CD14-positive monocyte (primary cell): ENCODE data around the gene MGAM2. TPM values are rescaled to one million over a fixed set of nuclear protein-coding genes. Genes with fewer than 3 reads are reported as not detected.

Experiments
- DNase-seq, 3 donors: peaks; one replicate each; pipeline ENCODE4 v3.0.0-alpha.2; 2011 to 2022
- H2AFZ ChIP-seq: 2 replicates; pipeline ENCODE4 v1.6.0; 2012; ENCODE audit warnings: mild to moderate bottlenecking, low read depth, low read length, inconsistent platforms; ENCODE audit not compliant: insufficient read depth, poor library complexity, severe bottlenecking
- H3K27ac ChIP-seq, 2 donors: 1 replicate in 1 of 2; 2 replicates in 1 of 2; pipeline ENCODE4 v1.5.1; 2012 to 2013; ENCODE audit warnings: low read length in 2 of 2, control low read depth in 1 of 2, inconsistent platforms in 1 of 2, low read depth in 1 of 2, mild to moderate bottlenecking in 1 of 2
- H3K27me3 ChIP-seq, 2 donors: one replicate each; pipeline versions ENCODE4 v1.6.0 to v1.6.1; 2011 to 2013; ENCODE audit warnings: low read length in 2 of 2; ENCODE audit not compliant: control insufficient read depth in 2 of 2, insufficient read depth in 2 of 2
- H3K36me3 ChIP-seq, 2 donors: replicated peaks in 1 of 2; 1 replicate in 1 of 2; 2 replicates in 1 of 2; pipeline versions ENCODE4 v1.5.1 to v1.6.1; 2012 to 2013; ENCODE audit warnings: low read length in 2 of 2, control low read depth in 1 of 2, inconsistent platforms in 1 of 2, mild to moderate bottlenecking in 1 of 2; ENCODE audit not compliant: insufficient read depth in 2 of 2, control insufficient read depth in 1 of 2
- H3K4me1 ChIP-seq, 2 donors: 1 replicate in 1 of 2; 2 replicates in 1 of 2; pipeline versions ENCODE4 v1.5.1 to v1.6.1; 2012 to 2013; ENCODE audit warnings: low read length in 2 of 2, control low read depth in 1 of 2, inconsistent platforms in 1 of 2, mild to moderate bottlenecking in 1 of 2, moderate library complexity in 1 of 2; ENCODE audit not compliant: insufficient read depth in 2 of 2, control insufficient read depth in 1 of 2
- H3K4me2 ChIP-seq: replicated peaks from 2 replicates; pipeline ENCODE3; 2012; ENCODE audit warnings: low read length, moderate library complexity, mild to moderate bottlenecking; ENCODE audit not compliant: poor library complexity, severe bottlenecking; ENCODE audit errors: extremely low read depth
- H3K4me3 ChIP-seq, 3 experiments: fragments of 200-600 bp in 1 of 3; sonication (generic) in 1 of 3; replicated peaks in 1 of 3; 1 replicate in 2 of 3; 2 replicates in 1 of 3; pipeline ENCODE4 v1.5.1; 2011 to 2013; ENCODE audit warnings: low read length in 3 of 3, mild to moderate bottlenecking in 3 of 3, control low read depth in 2 of 3, low read depth in 2 of 3, inconsistent platforms in 1 of 3, moderate library complexity in 1 of 3
- H3K79me2 ChIP-seq: 2 replicates; pipeline ENCODE4 v1.6.0; 2012; ENCODE audit warnings: mild to moderate bottlenecking, control low read depth, inconsistent platforms, low read length, moderate library complexity; ENCODE audit not compliant: insufficient read depth
- H3K9ac ChIP-seq: 2 replicates; pipeline ENCODE4 v1.6.0; 2017; ENCODE audit warnings: low read length, mild to moderate bottlenecking; ENCODE audit not compliant: insufficient read depth, poor library complexity, severe bottlenecking
- H3K9me3 ChIP-seq, 2 donors: replicated peaks in 1 of 2; 1 replicate in 1 of 2; 2 replicates in 1 of 2; pipeline versions ENCODE4 v1.5.1 to v1.6.1; 2012 to 2013; ENCODE audit warnings: low read length in 2 of 2, control low read depth in 1 of 2; ENCODE audit not compliant: control insufficient read depth in 1 of 2, insufficient read depth in 1 of 2
- H4K20me1 ChIP-seq: 2 replicates; pipeline ENCODE4 v1.6.0; 2012; ENCODE audit warnings: mild to moderate bottlenecking, low read length, control low read depth, moderate library complexity; ENCODE audit not compliant: insufficient read depth
- H3K27ac Mint-ChIP-seq, 7 donors: one replicate each; pipeline ENCODE4 v1.8.0; 2020; ENCODE audit warnings: mild to moderate bottlenecking in 7 of 7, mixed read lengths in 7 of 7, moderate library complexity in 6 of 7, inconsistent platforms in 2 of 7
- H3K27me3 Mint-ChIP-seq, 3 donors: one replicate each; pipeline ENCODE4 v1.8.0; 2021 to 2022; ENCODE audit warnings: low read depth in 3 of 3, mild to moderate bottlenecking in 3 of 3, mixed read lengths in 3 of 3, moderate library complexity in 3 of 3, inconsistent platforms in 1 of 3
- H3K36me3 Mint-ChIP-seq, 2 donors: one replicate each; pipeline ENCODE4 v1.8.0; 2020; ENCODE audit warnings: mixed read lengths in 2 of 2, inconsistent platforms in 1 of 2, mild to moderate bottlenecking in 1 of 2
- H3K4me1 Mint-ChIP-seq: one replicate; pipeline ENCODE4 v1.8.0; 2020; ENCODE audit warnings: mild to moderate bottlenecking, mixed read lengths
- H3K4me3 Mint-ChIP-seq, 2 donors: one replicate each; pipeline ENCODE4 v1.8.0; 2020; ENCODE audit warnings: mild to moderate bottlenecking in 2 of 2, mixed read lengths in 2 of 2, moderate library complexity in 1 of 2
- H3K9me3 Mint-ChIP-seq, 7 donors: one replicate each; pipeline ENCODE4 v1.8.0; 2020 to 2022; ENCODE audit warnings: mixed read lengths in 7 of 7, mild to moderate bottlenecking in 6 of 7, moderate library complexity in 6 of 7, inconsistent platforms in 2 of 7
- CTCF ChIP-seq: fragments of 200-600 bp; IDR thresholded peaks from one replicate; pipeline ENCODE4 v1.8.0; 2022; ENCODE audit warnings: antibody characterized with exemption, mild to moderate bottlenecking
- WGBS: methylation state at CpG from one replicate; pipeline ENCODE4 v1.1.5; 2013; ENCODE audit warnings: missing lambda C conversion rate; ENCODE audit not compliant: insufficient coverage; 5-methylcytosine and 5-hydroxymethylcytosine counted together
- intact Hi-C, 2 donors: fragments of 100-400 bp; cut with micrococcal nuclease; formaldehyde crosslinking; loops; one replicate each; pipeline versions ENCODE4 v1.15.0 to v1.15.1; 2023
- polyA plus RNA-seq, 3 donors: library from polyadenylated mRNA; depleted of rRNA in 1 of 3; unstranded in 2 of 3; stranded (reverse) in 1 of 3; fragments of 300-500 nt in 2 of 3; fragments of >200 nt in 1 of 3; fragmentation: Illumina TruSeq in 2 of 3; gene quantifications; 1 replicate in 2 of 3; 2 replicates in 1 of 3; pipeline ENCODE4 v1.2.3, GENCODE V29; 2012 to 2021

MGAM2 gene
- polyA plus RNA-seq, 3 donors: 0.08 TPM; not detected in 2

- TF ChIP-seq CTCF: no peak
- no peak overlapping the region for H3K9ac ChIP-seq
- WGBS: no CpG with 5 or more reads among the region's 4 CpGs
- H3K27ac ChIP-seq: no peak overlapping the region
- H3K27ac Mint-ChIP-seq: peak overlapping the region in 2 of 7 donors; percentile 57 to 64
- no peaks in the 10 kb centered on the region for H3K79me2 ChIP-seq
- DNase-seq: no peak
- H3K36me3 ChIP-seq: no peaks in the 10 kb centered on the region
- peaks cover 11% of the 10 kb centered on the region for H3K4me1 Mint-ChIP-seq
- H2AFZ ChIP-seq: no peak overlapping the region
- peaks cover 0 to 9% (median 7%) of the 10 kb centered on the region in 7 donors for H3K9me3 Mint-ChIP-seq
- H3K4me1 ChIP-seq: peaks cover 5 to 7% of the 10 kb centered on the region in 2 donors
- H3K4me3 ChIP-seq: no peak overlapping the region
- H3K9me3 ChIP-seq: no peaks in the 10 kb centered on the region
- H3K4me2 ChIP-seq: no peak overlapping the region
- H3K4me3 Mint-ChIP-seq: no peak overlapping the region
- H4K20me1 ChIP-seq: no peaks in the 10 kb centered on the region
- no peaks in the 10 kb centered on the region for H3K36me3 Mint-ChIP-seq
- intact Hi-C loops: no loop called here
- no peaks in the 10 kb centered on the region for H3K27me3 Mint-ChIP-seq
- no peaks in the 10 kb centered on the region for H3K27me3 ChIP-seq
Observed at GRCh38 chr7:142131439-142132185, 20.1 kb downstream of the MGAM2 start.

- no peaks in the 10 kb centered on the region for H3K36me3 ChIP-seq
- no peak overlapping the region for H3K27ac ChIP-seq
- 96% methylated on average over 5 of the region's 8 CpGs for WGBS
- Mint-ChIP-seq H3K9me3 (peaks cover 0 to 2% (median 0%) of the 10 kb centered on the region in 7 donors), H3K4me1 (peaks cover under 1% of the 10 kb centered on the region), H3K27ac (no peak overlapping the region), H3K4me3 (no peak overlapping the region), H3K27me3 (peaks cover 0 to 3% (median 0%) of the 10 kb centered on the region in 3 donors), H3K36me3 (no peaks in the 10 kb centered on the region)
- TF ChIP-seq CTCF: no peak
- intact Hi-C loops: no loop called here
- H3K4me2 ChIP-seq: no peak overlapping the region
- no peaks in the 10 kb centered on the region for H4K20me1 ChIP-seq
- H2AFZ ChIP-seq: no peak overlapping the region
- H3K4me1 ChIP-seq: no peaks in the 10 kb centered on the region
- DNase-seq: no peak
- no peaks in the 10 kb centered on the region for H3K9me3 ChIP-seq
- no peaks in the 10 kb centered on the region for H3K27me3 ChIP-seq
- H3K79me2 ChIP-seq: no peaks in the 10 kb centered on the region
- H3K9ac ChIP-seq: no peak overlapping the region
- no peak overlapping the region for H3K4me3 ChIP-seq
Observed at GRCh38 chr7:142133731-142134148, 22.2 kb downstream of the MGAM2 start.
